Panc1 (cell line): Measurements from ENCODE around the gene RAD1.

Experiments used
- CTCF ChIP-seq: fragments of 450-650 bp; IDR thresholded peaks from 2 replicates; pipeline ENCODE4 v1.5.1; 2017; ENCODE audit warnings: mild to moderate bottlenecking
- POLR2AphosphoS5 ChIP-seq: IDR thresholded peaks from 2 replicates; pipeline ENCODE4 v1.6.1; 2012; ENCODE audit warnings: mild to moderate bottlenecking, low read depth, low read length, moderate library complexity
- REST ChIP-seq, 2 experiments: IDR thresholded peaks; 2 replicates each; pipeline ENCODE4 v1.6.1; 2011 to 2012; ENCODE audit warnings: low read depth in 2 of 2, control low read depth in 1 of 2, low read length in 1 of 2, mild to moderate bottlenecking in 1 of 2, moderate library complexity in 1 of 2; ENCODE audit not compliant: insufficient read depth in 1 of 2

GRCh38 chr5:34930870-34931269 lies 15.6 kb upstream of the RAD1 start:
- TF ChIP-seq CTCF (no peak), POLR2AphosphoS5 (no peak), REST (IDR thresholded peaks at IDR 0.05; ENCODE audit: insufficient read depth in 1 of 2, low read depth in 2 of 2, low read length in 1 of 2) (no peak)
